ENCODE results near the gene GGT5.
"Not testable (repeated sequence)": the region's sequence is repeated elsewhere in the genome, so short reads cannot be mapped to it uniquely, and the experiment has no call there.

The GGT5 gene

GRCh38 chr22:24245030-24245431, at the start of gene GGT5:
Gene GGT5 (minus strand): TSS chr22:24245082. CDS start chr22:24244725, 357 bp downstream.
- not testable (repeated sequence) for H3K4me3 ChIP-seq (ENCODE audit: control insufficient read depth, low read depth, low read length); DNase-seq (ENCODE audit: low read depth)

GRCh38 chr22:24292202-24292830, 47.4 kb upstream of the GGT5 start:
- not testable (repeated sequence) for H3K4me3 ChIP-seq (ENCODE audit: control insufficient read depth, low read depth, low read length); DNase-seq (ENCODE audit: low read depth)

- DNase-seq (ENCODE audit: low read depth), result no peak
- TF ChIP-seq CTCF (IDR thresholded peaks at IDR 0.05; ENCODE audit: control insufficient read depth, insufficient read depth, low read depth, low read length, missing control alignments), result no peak
- H3K4me3 ChIP-seq (ENCODE audit: control insufficient read depth, low read depth, low read length), result no peak overlapping the region
These were observed 46.8 kb upstream of the GGT5 start for GRCh38 chr22:24291515-24292201.

- no peak for DNase-seq (ENCODE audit: low read depth)
- no peak for TF ChIP-seq CTCF (IDR thresholded peaks at IDR 0.05; ENCODE audit: control insufficient read depth, insufficient read depth, low read depth, low read length, missing control alignments)
These were observed 45.6 kb upstream of the GGT5 start for GRCh38 chr22:24290459-24290858.

GRCh38 chr22:24289741-24290163, 44.9 kb upstream of the GGT5 start:
- DNase-seq (ENCODE audit: low read depth), result no peak
- no peak overlapping the region for H3K4me3 ChIP-seq (ENCODE audit: control insufficient read depth, low read depth, low read length)
- TF ChIP-seq CTCF (IDR thresholded peaks at IDR 0.05; ENCODE audit: control insufficient read depth, insufficient read depth, low read depth, low read length, missing control alignments), result no peak

More at GRCh38 chr22:24290459-24290858, 45.6 kb upstream of the GGT5 start:
- H3K4me3 ChIP-seq (ENCODE audit: control insufficient read depth, low read depth, low read length), result no peak overlapping the region

- DNase-seq (ENCODE audit: low read depth), result peak; percentile 67
These were observed 44.2 kb upstream of the GGT5 start for GRCh38 chr22:24289114-24289513.

GRCh38 chr22:24287801-24288200, 42.9 kb upstream of the GGT5 start:
- DNase-seq (ENCODE audit: low read depth), result not testable (repeated sequence)

More at GRCh38 chr22:24289114-24289513, 44.2 kb upstream of the GGT5 start:
- no peak for TF ChIP-seq CTCF (IDR thresholded peaks at IDR 0.05; ENCODE audit: control insufficient read depth, insufficient read depth, low read depth, low read length, missing control alignments)
- no peak overlapping the region for H3K4me3 ChIP-seq (ENCODE audit: control insufficient read depth, low read depth, low read length)

GRCh38 chr22:24287212-24287611, 42.3 kb upstream of the GGT5 start:
- H3K4me3 ChIP-seq (ENCODE audit: control insufficient read depth, low read depth, low read length); DNase-seq (ENCODE audit: low read depth): not testable (repeated sequence)

More at GRCh38 chr22:24287801-24288200, 42.9 kb upstream of the GGT5 start:
- H3K4me3 ChIP-seq (ENCODE audit: control insufficient read depth, low read depth, low read length), result not testable (repeated sequence)

- no peak for TF ChIP-seq CTCF (IDR thresholded peaks at IDR 0.05; ENCODE audit: control insufficient read depth, insufficient read depth, low read depth, low read length, missing control alignments)
- H3K4me3 ChIP-seq (ENCODE audit: control insufficient read depth, low read depth, low read length), result no peak overlapping the region
- DNase-seq (ENCODE audit: low read depth), result no peak
These were observed 40.4 kb upstream of the GGT5 start for GRCh38 chr22:24285245-24285644.

Data from AG09309 (cell line).